HFF-Myc (cell line): ENCODE measurements around the gene KIF2A.

Source experiments
- DNase-seq: peaks from one replicate; pipeline ENCODE4 v3.0.0-alpha.2; 2011; ENCODE audit warnings: low read depth; ENCODE audit errors: extremely low read depth
- H3K4me3 ChIP-seq: replicated peaks from 2 replicates; pipeline ENCODE4 v1.5.1; 2011; ENCODE audit warnings: low read depth, mild to moderate bottlenecking, control low read depth, low read length
- TF ChIP-seq, protein P1 (sequence below): IDR thresholded peaks from 2 replicates; pipeline ENCODE4 v1.5.1; 2012; ENCODE audit warnings: mild to moderate bottlenecking, low read depth, low read length, control low read depth; ENCODE audit errors: missing control alignments

Gene KIF2A

DNA sequence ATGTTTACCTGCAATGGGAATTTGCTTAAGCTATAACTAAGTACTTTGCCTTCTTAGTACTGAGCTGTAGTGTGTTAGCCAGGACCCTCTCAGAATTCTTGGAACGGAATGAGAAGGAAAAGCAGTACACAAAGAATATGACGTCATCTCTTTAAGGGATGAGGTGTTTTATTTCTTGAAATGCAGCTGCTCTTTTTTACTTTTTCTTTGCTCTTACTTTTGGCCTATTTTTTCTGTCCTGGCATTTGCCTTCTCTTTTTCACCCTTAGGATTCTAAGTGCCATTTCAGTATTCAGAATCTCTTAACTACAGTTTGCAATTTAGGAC is 10.1 kb downstream of the KIF2A start:
- TF ChIP-seq, protein P1, sequence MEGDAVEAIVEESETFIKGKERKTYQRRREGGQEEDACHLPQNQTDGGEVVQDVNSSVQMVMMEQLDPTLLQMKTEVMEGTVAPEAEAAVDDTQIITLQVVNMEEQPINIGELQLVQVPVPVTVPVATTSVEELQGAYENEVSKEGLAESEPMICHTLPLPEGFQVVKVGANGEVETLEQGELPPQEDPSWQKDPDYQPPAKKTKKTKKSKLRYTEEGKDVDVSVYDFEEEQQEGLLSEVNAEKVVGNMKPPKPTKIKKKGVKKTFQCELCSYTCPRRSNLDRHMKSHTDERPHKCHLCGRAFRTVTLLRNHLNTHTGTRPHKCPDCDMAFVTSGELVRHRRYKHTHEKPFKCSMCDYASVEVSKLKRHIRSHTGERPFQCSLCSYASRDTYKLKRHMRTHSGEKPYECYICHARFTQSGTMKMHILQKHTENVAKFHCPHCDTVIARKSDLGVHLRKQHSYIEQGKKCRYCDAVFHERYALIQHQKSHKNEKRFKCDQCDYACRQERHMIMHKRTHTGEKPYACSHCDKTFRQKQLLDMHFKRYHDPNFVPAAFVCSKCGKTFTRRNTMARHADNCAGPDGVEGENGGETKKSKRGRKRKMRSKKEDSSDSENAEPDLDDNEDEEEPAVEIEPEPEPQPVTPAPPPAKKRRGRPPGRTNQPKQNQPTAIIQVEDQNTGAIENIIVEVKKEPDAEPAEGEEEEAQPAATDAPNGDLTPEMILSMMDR, result no peak
- DNase-seq, result no peak
- no peak overlapping the region for H3K4me3 ChIP-seq

- no peak for DNase-seq
- TF ChIP-seq, protein P1, result no peak
- no peak overlapping the region for H3K4me3 ChIP-seq
Observed at GRCh38 chr5:62317810-62318209, 11.8 kb downstream of the KIF2A start.

DNA sequence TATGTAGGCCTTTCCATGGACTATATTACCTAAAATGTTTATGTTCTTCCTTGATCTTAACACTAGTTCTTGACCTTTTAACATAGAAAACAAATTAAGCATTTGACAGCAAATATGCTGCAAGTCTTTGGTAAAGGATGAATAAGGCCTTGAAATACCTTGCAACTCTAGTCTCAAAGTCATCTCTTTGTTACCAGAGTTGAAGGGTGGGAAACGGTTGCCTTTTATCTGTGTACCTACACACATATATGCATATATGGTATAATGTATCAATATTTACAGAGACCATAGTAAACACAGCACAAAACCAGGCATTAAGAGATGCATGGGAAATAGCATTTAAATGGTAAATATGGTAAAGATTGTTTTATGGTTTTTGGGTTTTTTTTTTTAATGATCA is 16.5 kb downstream of the KIF2A start:
- TF ChIP-seq, protein P1, result no peak
- no peak overlapping the region for H3K4me3 ChIP-seq
- no peak for DNase-seq

- H3K4me3 ChIP-seq, result no peak overlapping the region
- DNase-seq, result no peak
- TF ChIP-seq, protein P1, result no peak
Observed at GRCh38 chr5:62326302-62326701, 20.3 kb downstream of the KIF2A start.

DNA sequence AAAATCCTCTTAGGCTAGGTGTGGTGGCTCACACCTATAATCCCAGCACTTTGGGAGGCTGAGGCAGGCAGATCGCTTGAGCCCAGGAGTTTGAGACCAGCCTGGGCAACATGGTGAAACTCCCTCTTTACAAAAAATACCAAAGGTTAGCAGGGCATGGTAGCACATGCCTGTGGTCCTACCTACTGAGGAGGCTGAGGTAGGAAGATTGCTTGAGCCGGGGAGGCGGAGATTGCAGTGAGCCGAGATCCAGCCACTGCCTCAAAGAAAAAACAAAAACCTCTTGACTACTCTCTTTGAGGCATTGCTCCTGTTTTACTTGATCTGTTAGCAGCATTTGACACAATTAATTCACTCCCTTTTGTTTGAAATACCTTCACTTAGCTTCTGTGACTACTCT is 20.7 kb downstream of the KIF2A start:
- no peak for DNase-seq
- TF ChIP-seq, protein P1, result no peak
- H3K4me3 ChIP-seq, result no peak overlapping the region

GRCh38 chr5:62327138-62328053 is 21.4 kb downstream of the KIF2A start:
- DNase-seq, result no peak
- H3K4me3 ChIP-seq, result no peak overlapping the region
- TF ChIP-seq, protein P1, result no peak
